CD4-positive, CD25-positive, alpha-beta regulatory T cell (primary cell): ENCODE data around the gene DRG1. TPM values are rescaled to one million over a fixed set of nuclear protein-coding genes. Genes with fewer than 3 reads are reported as not detected.
"Not testable (repeated sequence)": the region's sequence is repeated elsewhere in the genome, so short reads cannot be mapped to it uniquely, and the experiment has no call there.

Experiments
- ATAC-seq, 2 donors: fragments of 150-1000 bp; cut with Tn5 transposase; one replicate each; pipeline ENCODE4 v1.10.0; 2021; ENCODE audit warnings: low read depth in 2 of 2, moderate number of reproducible peaks in 2 of 2, moderate library complexity in 1 of 2
- DNase-seq, 3 donors: peaks; one replicate each; pipeline versions ENCODE4 v3.0.0 to v3.0.0-alpha.2; 2012 to 2022; ENCODE audit warnings: mixed read lengths in 1 of 3
- H3K27ac ChIP-seq: one replicate; pipeline ENCODE4 v1.7.0; 2013; ENCODE audit warnings: mild to moderate bottlenecking, low read length; ENCODE audit not compliant: insufficient read depth, poor library complexity, severe bottlenecking
- H3K27me3 ChIP-seq: one replicate; pipeline ENCODE4 v1.7.0; 2013; ENCODE audit warnings: low read length; ENCODE audit not compliant: control insufficient read depth, insufficient read depth
- H3K36me3 ChIP-seq: one replicate; pipeline ENCODE4 v1.7.0; 2013; ENCODE audit warnings: mild to moderate bottlenecking, low read length, moderate library complexity; ENCODE audit not compliant: control insufficient read depth, insufficient read depth
- H3K4me1 ChIP-seq: 2 replicates; pipeline ENCODE4 v1.7.0; 2013; ENCODE audit warnings: mild to moderate bottlenecking, low read length; ENCODE audit not compliant: insufficient read depth, control insufficient read depth, poor library complexity, severe bottlenecking
- H3K4me3 ChIP-seq: one replicate; pipeline ENCODE4 v1.7.0; 2013; ENCODE audit warnings: low read depth, mild to moderate bottlenecking, low read length, moderate library complexity
- H3K9me3 ChIP-seq, 2 experiments: 1 replicate in 1 of 2; 2 replicates in 1 of 2; pipeline ENCODE4 v1.7.0; 2013; ENCODE audit warnings: low read length in 2 of 2, mild to moderate bottlenecking in 1 of 2, moderate library complexity in 1 of 2; ENCODE audit not compliant: control insufficient read depth in 2 of 2
- H3K27ac Mint-ChIP-seq, 3 donors: one replicate each; pipeline ENCODE4 v1.8.0; 2020 to 2022; ENCODE audit warnings: mild to moderate bottlenecking in 3 of 3, mixed read lengths in 3 of 3, moderate library complexity in 2 of 3
- H3K27me3 Mint-ChIP-seq: one replicate; pipeline ENCODE4 v1.8.0; 2022; ENCODE audit warnings: mild to moderate bottlenecking, mixed read lengths
- H3K36me3 Mint-ChIP-seq: one replicate; pipeline ENCODE4 v1.8.0; 2020; ENCODE audit warnings: mixed read lengths
- H3K4me1 Mint-ChIP-seq, 4 donors: one replicate each; pipeline ENCODE4 v1.8.0; 2020 to 2022; ENCODE audit warnings: mixed read lengths in 4 of 4, mild to moderate bottlenecking in 1 of 4
- H3K4me3 Mint-ChIP-seq, 4 donors: one replicate each; pipeline ENCODE4 v1.8.0; 2020 to 2022; ENCODE audit warnings: mild to moderate bottlenecking in 4 of 4, mixed read lengths in 4 of 4, moderate library complexity in 3 of 4
- H3K9me3 Mint-ChIP-seq, 7 donors: one replicate each; pipeline ENCODE4 v1.8.0; 2020 to 2022; ENCODE audit warnings: mixed read lengths in 7 of 7, mild to moderate bottlenecking in 3 of 7, moderate library complexity in 2 of 7
- polyA plus RNA-seq, 4 donors: library from polyadenylated mRNA; unstranded; fragments of 300-500 nt; fragmentation: Illumina TruSeq; gene quantifications; one replicate each; pipeline ENCODE4 v1.2.3, GENCODE V29; 2021
- total RNA-seq: library from RNA; stranded (reverse); gene quantifications from one replicate; pipeline ENCODE4 v1.2.3, GENCODE V29; 2022

DRG1 gene
- total and polyA plus RNA-seq, 5 donors from 2014 or later = 53.8 to 105 (median 89.0) TPM

DNA sequence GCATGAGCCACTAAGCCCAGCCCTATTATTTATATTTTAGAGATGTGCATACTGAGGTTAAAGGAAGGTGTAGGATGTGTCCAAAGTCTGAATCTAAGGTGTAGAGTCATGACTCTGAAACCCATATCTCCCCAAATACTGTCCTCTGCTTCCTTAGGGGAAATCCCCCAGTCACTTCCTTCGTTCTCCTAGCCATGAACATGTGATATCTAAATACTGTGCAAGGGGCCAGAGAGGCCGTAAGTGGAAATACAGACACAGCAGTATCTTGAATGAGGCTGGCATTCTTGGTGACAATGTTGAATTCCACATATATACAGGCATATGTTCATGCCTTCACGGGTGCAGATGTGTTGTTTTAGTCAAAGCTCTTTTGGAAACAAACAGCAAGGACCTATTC, 32.0 kb upstream of the DRG1 start:
- Histone ChIP-seq H3K36me3 (no peaks in the 10 kb centered on the region), H3K4me3 (no peak overlapping the region), H3K4me1 (no peaks in the 10 kb centered on the region), H3K9me3 (no peaks in the 10 kb centered on the region), H3K27ac (no peak overlapping the region), H3K27me3 (no peaks in the 10 kb centered on the region)
- no peaks in the 10 kb centered on the region for H3K27me3 Mint-ChIP-seq
- H3K36me3 Mint-ChIP-seq = no peaks in the 10 kb centered on the region
- peaks cover 0 to 4% (median 2%) of the 10 kb centered on the region in 4 donors for H3K4me1 Mint-ChIP-seq
- DNase-seq (no peak), ATAC-seq (no peak)
- peak overlapping the region in 1 of 3 donors; percentile 60 for H3K27ac Mint-ChIP-seq
- H3K9me3 Mint-ChIP-seq = no peaks in the 10 kb centered on the region
- no peak overlapping the region for H3K4me3 Mint-ChIP-seq

GRCh38 chr22:31377612-31378011, 21.8 kb upstream of the DRG1 start:
- Histone ChIP-seq H3K9me3 (no peaks in the 10 kb centered on the region), H3K27ac (no peak overlapping the region), H3K4me1 (no peaks in the 10 kb centered on the region), H3K36me3 (no peaks in the 10 kb centered on the region), H3K4me3 (no peak overlapping the region), H3K27me3 (no peaks in the 10 kb centered on the region)
- no peak overlapping the region for H3K27ac Mint-ChIP-seq
- H3K4me1 Mint-ChIP-seq = no peaks in the 10 kb centered on the region
- ATAC-seq = no peak
- H3K27me3 Mint-ChIP-seq = peaks cover 7% of the 10 kb centered on the region
- no peak overlapping the region for H3K4me3 Mint-ChIP-seq
- no peaks in the 10 kb centered on the region for H3K36me3 Mint-ChIP-seq
- DNase-seq = no peak
- H3K9me3 Mint-ChIP-seq = no peaks in the 10 kb centered on the region

DNA sequence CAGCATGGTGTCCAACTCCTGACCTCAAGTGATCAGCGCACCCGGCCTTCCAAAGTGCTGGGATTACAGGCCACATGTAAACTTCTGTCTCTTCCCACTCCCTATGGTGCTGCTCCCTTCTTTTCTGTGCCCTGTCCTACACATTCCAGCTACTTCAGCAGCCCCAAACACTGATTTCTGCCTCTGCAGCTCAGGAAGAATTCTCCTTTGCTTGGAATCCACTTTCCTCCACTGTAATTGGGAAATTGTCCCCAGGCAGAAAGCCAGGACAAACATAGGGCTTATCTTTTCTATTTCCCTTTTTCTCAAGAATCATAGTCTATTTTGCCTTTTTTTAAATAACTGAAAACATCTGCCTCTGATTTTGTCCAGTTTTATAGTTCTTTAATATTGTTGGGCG, 21.3 kb upstream of the DRG1 start:
- no peak overlapping the region for H3K27ac ChIP-seq
- no peak overlapping the region for H3K4me3 ChIP-seq
- H3K4me1 ChIP-seq = no peaks in the 10 kb centered on the region
- H3K27me3 ChIP-seq = no peaks in the 10 kb centered on the region
- ATAC-seq (no peak), DNase-seq (no peak)
- Mint-ChIP-seq H3K27ac (no peak overlapping the region), H3K9me3 (no peaks in the 10 kb centered on the region), H3K27me3 (peaks cover 7% of the 10 kb centered on the region), H3K4me3 (no peak overlapping the region), H3K36me3 (no peaks in the 10 kb centered on the region), H3K4me1 (no peaks in the 10 kb centered on the region)
- H3K36me3 ChIP-seq = no peaks in the 10 kb centered on the region
- H3K9me3 ChIP-seq = no peaks in the 10 kb centered on the region

DNA sequence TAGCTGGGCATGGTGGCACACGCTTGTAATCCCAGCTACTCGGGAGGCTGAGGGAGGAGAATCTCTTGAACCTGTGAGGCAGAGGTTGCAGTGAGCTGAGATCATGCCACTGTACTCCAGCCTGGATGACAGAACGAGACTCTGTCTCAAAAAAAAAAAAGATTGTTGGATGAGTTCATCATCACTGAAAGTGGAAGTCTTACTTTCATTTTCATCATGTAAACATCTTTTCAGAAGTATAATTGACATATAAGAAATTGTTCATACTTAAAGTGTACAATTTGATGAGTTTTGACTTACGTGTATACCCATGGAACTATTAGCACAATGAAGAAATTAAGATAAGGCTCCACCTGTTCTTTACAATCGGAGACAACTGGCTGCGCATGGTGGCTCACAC, 20.8 kb upstream of the DRG1 start:
- not testable (repeated sequence) for H3K27me3 Mint-ChIP-seq, H3K4me1 ChIP-seq, H3K27ac ChIP-seq, H3K27ac Mint-ChIP-seq, H3K9me3 Mint-ChIP-seq, H3K36me3 Mint-ChIP-seq, H3K27me3 ChIP-seq, H3K4me3 Mint-ChIP-seq, H3K4me1 Mint-ChIP-seq, H3K4me3 ChIP-seq, H3K9me3 ChIP-seq, H3K36me3 ChIP-seq, ATAC-seq
- DNase-seq = peak in 1 of 3 donors; percentile 15

GRCh38 chr22:31393893-31394292, 5.5 kb upstream of the DRG1 start:
- Histone ChIP-seq H3K9me3 (no peaks in the 10 kb centered on the region), H3K4me3 (no peak overlapping the region), H3K36me3 (no peaks in the 10 kb centered on the region), H3K4me1 (peaks cover 3% of the 10 kb centered on the region), H3K27me3 (no peaks in the 10 kb centered on the region), H3K27ac (no peak overlapping the region)
- no peak for DNase-seq
- no peaks in the 10 kb centered on the region for H3K36me3 Mint-ChIP-seq
- peaks cover 0 to 4% (median 0%) of the 10 kb centered on the region in 7 donors for H3K9me3 Mint-ChIP-seq
- no peak for ATAC-seq
- H3K4me1 Mint-ChIP-seq = peaks cover 0 to 5% (median 2%) of the 10 kb centered on the region in 4 donors
- no peak overlapping the region for H3K4me3 Mint-ChIP-seq
- H3K27me3 Mint-ChIP-seq = no peaks in the 10 kb centered on the region
- no peak overlapping the region for H3K27ac Mint-ChIP-seq

- DNase-seq (no peak), ATAC-seq (no peak)
- Histone ChIP-seq H3K27ac (no peak overlapping the region), H3K4me3 (no peak overlapping the region), H3K27me3 (no peaks in the 10 kb centered on the region), H3K36me3 (no peaks in the 10 kb centered on the region), H3K4me1 (peaks cover 5% of the 10 kb centered on the region), H3K9me3 (no peaks in the 10 kb centered on the region)
- Mint-ChIP-seq H3K4me3 (no peak overlapping the region), H3K9me3 (peaks cover 0 to 4% (median 0%) of the 10 kb centered on the region in 7 donors), H3K27ac (no peak overlapping the region), H3K36me3 (no peaks in the 10 kb centered on the region), H3K4me1 (peaks cover 0 to 7% (median 5%) of the 10 kb centered on the region in 4 donors), H3K27me3 (no peaks in the 10 kb centered on the region)
Observed at GRCh38 chr22:31394326-31394725, 5.1 kb upstream of the DRG1 start.

DNA sequence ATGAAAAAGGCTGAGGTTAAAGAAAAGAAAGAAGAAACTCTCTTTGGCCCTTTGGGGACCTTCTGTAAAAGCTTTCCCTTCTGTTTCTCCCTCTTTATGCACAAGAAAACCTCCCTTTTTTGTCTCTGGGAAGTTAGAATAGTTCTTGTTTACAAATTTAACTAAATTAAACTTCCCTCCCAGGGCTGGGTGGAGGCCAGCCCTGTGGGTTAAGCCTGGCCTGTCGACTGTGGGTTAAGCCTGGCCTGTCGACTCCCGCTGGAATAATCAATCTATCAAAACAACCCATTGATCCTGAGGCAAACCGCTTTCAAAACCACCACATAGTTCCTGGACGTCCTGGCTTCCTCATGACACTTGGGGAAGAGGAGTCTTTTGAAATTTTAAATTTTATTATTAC, 1.2 kb upstream of the DRG1 start:
- H3K27ac ChIP-seq = no peak overlapping the region
- peaks cover 5% of the 10 kb centered on the region for H3K27me3 Mint-ChIP-seq
- peak overlapping the region; percentile 19 to 95 (median 62) for H3K4me3 Mint-ChIP-seq
- peaks cover 16% of the 10 kb centered on the region for H3K4me1 ChIP-seq
- H3K4me1 Mint-ChIP-seq = peaks cover 13 to 33% (median 23%) of the 10 kb centered on the region in 4 donors
- peak overlapping the region; percentile 32 to 96 (median 48) for H3K27ac Mint-ChIP-seq
- ATAC-seq (no peak), DNase-seq (no peak)
- H3K9me3 ChIP-seq = no peaks in the 10 kb centered on the region
- no peaks in the 10 kb centered on the region for H3K27me3 ChIP-seq
- no peak overlapping the region for H3K4me3 ChIP-seq
- H3K9me3 Mint-ChIP-seq = peaks cover 0 to 4% (median 0%) of the 10 kb centered on the region in 7 donors
- peaks cover 13% of the 10 kb centered on the region for H3K36me3 ChIP-seq
- H3K36me3 Mint-ChIP-seq = no peaks in the 10 kb centered on the region

DNA sequence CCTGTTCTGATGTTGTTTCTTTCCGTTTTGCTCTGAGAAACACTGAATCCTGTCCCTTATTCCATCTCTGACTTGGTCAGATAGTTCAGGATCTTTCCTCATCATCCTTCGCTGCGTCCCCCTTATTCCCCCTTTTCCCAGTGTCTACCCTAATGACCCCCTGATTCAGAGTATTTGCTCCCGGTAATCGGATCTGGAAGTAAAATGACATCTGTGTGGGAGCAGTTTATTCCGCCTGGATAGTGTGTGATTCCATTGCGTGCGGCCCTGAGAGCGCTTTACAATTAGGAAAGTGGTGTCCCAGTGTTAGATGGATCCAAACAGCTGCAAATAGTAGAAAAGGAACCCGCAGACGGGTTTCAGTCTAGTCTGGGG, 606 bp downstream of the DRG1 start:
- Histone ChIP-seq H3K4me3 (peak overlapping the region; percentile 96), H3K27me3 (no peaks in the 10 kb centered on the region), H3K9me3 (no peaks in the 10 kb centered on the region), H3K4me1 (peaks cover 16% of the 10 kb centered on the region), H3K27ac (peak overlapping the region; percentile 71), H3K36me3 (peaks cover 26% of the 10 kb centered on the region)
- Mint-ChIP-seq H3K27ac (peak overlapping the region; percentile 93 to 96 (median 96)), H3K4me1 (peaks cover 13 to 38% (median 25%) of the 10 kb centered on the region in 4 donors), H3K36me3 (peaks cover 6% of the 10 kb centered on the region), H3K27me3 (peaks cover 5% of the 10 kb centered on the region), H3K4me3 (peak overlapping the region; percentile 91 to 97 (median 96)), H3K9me3 (no peaks in the 10 kb centered on the region)
- ATAC-seq (no peak), DNase-seq (no peak)
